Natural killer cell treated with Interleukin-12 subunit alpha and Interleukin-12 subunit beta and Interleukin-15 and Interleukin-18, amount 100 ng/mL, for 72 hours (primary cell): ENCODE data around the gene KIF19. TPM values are rescaled to one million over a fixed set of nuclear protein-coding genes. Genes with fewer than 3 reads are reported as not detected.
"Not testable (repeated sequence)": the region's sequence is repeated elsewhere in the genome, so short reads cannot be mapped to it uniquely, and the experiment has no call there.

Experiments
- ATAC-seq, 2 donors: fragments of 150-1000 bp; cut with Tn5 transposase in 1 of 2; sonication (Bioruptor Pico), chemical (Tn5 transposase) in 1 of 2; 2 replicates each; pipeline ENCODE4 v1.10.0; 2021
- DNase-seq: peaks from one replicate; pipeline ENCODE4 v3.0.0; 2022; ENCODE audit warnings: low spot score
- H3K27ac Mint-ChIP-seq, 2 donors: 1 replicate in 1 of 2; 2 replicates in 1 of 2; pipeline ENCODE4 v1.8.0; 2022; ENCODE audit warnings: mixed read lengths in 2 of 2, mild to moderate bottlenecking in 1 of 2, moderate library complexity in 1 of 2
- H3K27me3 Mint-ChIP-seq, 2 donors: 1 replicate in 1 of 2; 2 replicates in 1 of 2; pipeline ENCODE4 v1.8.0; 2022; ENCODE audit warnings: mixed read lengths in 2 of 2
- H3K36me3 Mint-ChIP-seq: one replicate; pipeline ENCODE4 v1.8.0; 2022; ENCODE audit warnings: mixed read lengths
- H3K4me1 Mint-ChIP-seq, 2 donors: 1 replicate in 1 of 2; 2 replicates in 1 of 2; pipeline ENCODE4 v1.8.0; 2022; ENCODE audit warnings: low read depth in 2 of 2, mixed read lengths in 2 of 2, mild to moderate bottlenecking in 1 of 2
- H3K4me3 Mint-ChIP-seq: one replicate; pipeline ENCODE4 v1.8.0; 2022; ENCODE audit warnings: mixed read lengths
- H3K9me3 Mint-ChIP-seq: 2 replicates; pipeline ENCODE4 v1.8.0; 2022; ENCODE audit warnings: mixed read lengths
- total RNA-seq, 2 donors: library from RNA; stranded (reverse); gene quantifications; one replicate each; pipeline ENCODE4 v1.2.3, GENCODE V29; 2022

The KIF19 gene, protein sequence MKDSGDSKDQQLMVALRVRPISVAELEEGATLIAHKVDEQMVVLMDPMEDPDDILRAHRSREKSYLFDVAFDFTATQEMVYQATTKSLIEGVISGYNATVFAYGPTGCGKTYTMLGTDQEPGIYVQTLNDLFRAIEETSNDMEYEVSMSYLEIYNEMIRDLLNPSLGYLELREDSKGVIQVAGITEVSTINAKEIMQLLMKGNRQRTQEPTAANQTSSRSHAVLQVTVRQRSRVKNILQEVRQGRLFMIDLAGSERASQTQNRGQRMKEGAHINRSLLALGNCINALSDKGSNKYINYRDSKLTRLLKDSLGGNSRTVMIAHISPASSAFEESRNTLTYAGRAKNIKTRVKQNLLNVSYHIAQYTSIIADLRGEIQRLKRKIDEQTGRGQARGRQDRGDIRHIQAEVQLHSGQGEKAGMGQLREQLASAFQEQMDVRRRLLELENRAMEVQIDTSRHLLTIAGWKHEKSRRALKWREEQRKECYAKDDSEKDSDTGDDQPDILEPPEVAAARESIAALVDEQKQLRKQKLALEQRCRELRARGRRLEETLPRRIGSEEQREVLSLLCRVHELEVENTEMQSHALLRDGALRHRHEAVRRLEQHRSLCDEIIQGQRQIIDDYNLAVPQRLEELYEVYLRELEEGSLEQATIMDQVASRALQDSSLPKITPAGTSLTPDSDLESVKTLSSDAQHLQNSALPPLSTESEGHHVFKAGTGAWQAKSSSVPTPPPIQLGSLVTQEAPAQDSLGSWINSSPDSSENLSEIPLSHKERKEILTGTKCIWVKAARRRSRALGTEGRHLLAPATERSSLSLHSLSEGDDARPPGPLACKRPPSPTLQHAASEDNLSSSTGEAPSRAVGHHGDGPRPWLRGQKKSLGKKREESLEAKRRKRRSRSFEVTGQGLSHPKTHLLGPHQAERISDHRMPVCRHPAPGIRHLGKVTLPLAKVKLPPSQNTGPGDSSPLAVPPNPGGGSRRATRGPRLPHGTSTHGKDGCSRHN
- under 1 TPM in 1 of 2 donors, not detected in 1; 0.29 TPM for total RNA-seq

DNA sequence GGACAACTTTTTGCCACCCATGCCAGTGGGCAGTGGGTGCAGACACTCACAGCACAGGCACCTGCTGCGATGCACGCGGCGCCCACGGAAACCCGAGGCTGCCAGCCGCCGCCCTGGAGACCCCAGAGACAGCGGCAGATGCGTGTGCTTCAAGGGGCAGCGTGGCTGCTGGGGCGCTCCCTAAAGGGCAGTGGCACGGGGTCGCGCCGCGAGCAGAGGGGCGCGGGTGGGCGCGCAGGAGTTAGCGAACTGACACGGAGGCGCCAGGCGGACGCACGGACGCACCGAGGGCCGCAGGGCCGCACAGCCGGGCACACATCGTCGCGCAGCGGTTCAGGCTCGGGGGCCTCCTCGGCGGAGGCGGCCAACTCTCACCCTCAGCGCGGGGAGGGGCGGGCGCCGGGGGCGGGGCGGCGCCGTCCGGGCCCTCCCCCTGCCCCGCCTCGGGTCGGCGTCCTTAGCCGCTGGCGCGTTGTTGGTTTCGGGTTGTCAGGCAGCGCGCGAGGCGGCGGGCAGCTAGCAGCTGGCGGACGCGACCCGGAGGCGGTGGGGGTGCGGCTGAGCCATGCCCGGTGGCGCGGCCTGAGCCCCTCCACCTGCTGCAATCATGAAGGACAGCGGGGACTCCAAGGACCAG is at the start of gene KIF19:
TSS of gene KIF19 (plus strand) at position 484 of the 637 bp plus-strand sequence. CDS start at position 608, 124 bp downstream.
- ATAC-seq (peak; percentile 94 to 98), DNase-seq (peak; percentile 81)
- peak within 1 kb of the TSS; percentile 44 for H3K4me3 Mint-ChIP-seq
- H3K4me1 Mint-ChIP-seq = peaks cover 19 to 23% of the 10 kb centered on the region in 2 donors
- H3K36me3 Mint-ChIP-seq = no peaks in the 10 kb centered on the region
- H3K27ac Mint-ChIP-seq = peak within 1 kb of the TSS in 1 of 2 donors; percentile 50
- H3K27me3 Mint-ChIP-seq = peaks cover 9 to 11% of the 10 kb centered on the region in 2 donors
- no peaks in the 10 kb centered on the region for H3K9me3 Mint-ChIP-seq

DNA sequence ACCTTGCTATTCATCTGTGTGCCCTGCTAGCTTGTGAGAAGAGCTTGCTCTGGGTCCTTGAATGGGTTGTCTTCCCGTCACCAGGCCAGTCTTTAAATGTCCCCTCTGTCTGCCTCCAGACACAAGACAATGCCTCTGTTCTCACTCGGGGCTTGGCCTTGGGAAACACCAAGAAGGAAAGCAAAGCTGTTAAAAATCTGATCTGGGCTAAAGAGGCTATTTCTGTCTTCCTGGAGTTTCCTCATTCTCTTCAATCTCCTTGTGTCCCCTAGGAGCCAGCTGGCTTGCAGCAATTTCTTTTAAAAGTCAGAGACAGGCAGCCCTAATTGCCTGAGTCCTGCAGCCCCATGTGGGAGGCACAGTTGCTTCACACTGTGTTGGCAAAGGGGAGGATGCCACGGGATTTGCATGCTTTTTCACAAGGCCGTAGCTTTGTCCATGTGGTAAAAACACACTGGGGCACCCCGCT is 49.5 kb upstream of the KIF19 start:
- Mint-ChIP-seq H3K27ac (no peak overlapping the region), H3K36me3 (no peaks in the 10 kb centered on the region), H3K4me1 (peaks cover 29 to 34% of the 10 kb centered on the region in 2 donors), H3K9me3 (no peaks in the 10 kb centered on the region), H3K27me3 (no peaks in the 10 kb centered on the region), H3K4me3 (no peak overlapping the region)
- ATAC-seq (no peak), DNase-seq (no peak)

DNA sequence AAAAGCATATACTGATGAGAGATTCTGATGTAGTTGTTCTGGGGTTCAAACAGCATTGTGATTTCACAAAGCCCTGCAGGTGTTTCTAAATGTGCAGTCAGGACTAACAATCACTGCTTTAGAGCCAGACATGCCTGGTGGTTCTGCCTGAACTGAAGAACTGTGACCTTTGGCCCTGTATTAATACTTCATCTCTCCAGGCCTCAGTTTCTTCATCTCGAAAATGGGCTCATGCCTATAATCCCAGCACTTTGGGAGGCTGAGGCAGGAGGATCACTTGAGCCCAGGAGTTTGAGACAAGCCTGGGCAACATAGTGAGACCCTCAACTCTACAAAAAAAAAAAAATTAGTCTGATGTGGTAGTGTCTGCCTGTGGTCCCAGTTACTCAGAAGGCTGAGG is 48.1 kb upstream of the KIF19 start:
- Mint-ChIP-seq H3K36me3 (no peaks in the 10 kb centered on the region), H3K4me1 (peaks cover 32 to 39% of the 10 kb centered on the region in 2 donors), H3K9me3 (no peaks in the 10 kb centered on the region), H3K27ac (no peak overlapping the region), H3K4me3 (no peak overlapping the region), H3K27me3 (no peaks in the 10 kb centered on the region)
- no peak for DNase-seq
- ATAC-seq = no peak

DNA sequence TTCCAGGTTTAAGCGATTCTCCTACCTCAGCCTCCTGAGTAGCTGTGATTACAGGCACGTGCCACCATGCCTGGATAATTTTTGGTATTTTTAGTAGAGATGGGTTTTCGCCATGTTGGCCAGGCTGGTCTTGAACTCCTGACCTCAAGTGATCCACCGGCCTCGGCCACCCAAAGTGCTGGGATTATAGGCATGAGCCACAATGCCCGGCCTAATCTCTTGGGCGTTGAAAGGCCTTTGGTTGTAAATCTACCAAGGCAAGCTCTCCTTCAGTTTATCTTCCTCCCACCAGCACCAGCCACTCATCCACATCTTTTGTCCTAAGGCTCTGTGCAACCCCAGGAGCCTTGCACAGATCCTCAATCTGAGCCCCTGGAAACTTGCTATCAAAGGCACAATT is 46.4 kb upstream of the KIF19 start:
- H3K9me3 Mint-ChIP-seq = not testable (repeated sequence)

DNA sequence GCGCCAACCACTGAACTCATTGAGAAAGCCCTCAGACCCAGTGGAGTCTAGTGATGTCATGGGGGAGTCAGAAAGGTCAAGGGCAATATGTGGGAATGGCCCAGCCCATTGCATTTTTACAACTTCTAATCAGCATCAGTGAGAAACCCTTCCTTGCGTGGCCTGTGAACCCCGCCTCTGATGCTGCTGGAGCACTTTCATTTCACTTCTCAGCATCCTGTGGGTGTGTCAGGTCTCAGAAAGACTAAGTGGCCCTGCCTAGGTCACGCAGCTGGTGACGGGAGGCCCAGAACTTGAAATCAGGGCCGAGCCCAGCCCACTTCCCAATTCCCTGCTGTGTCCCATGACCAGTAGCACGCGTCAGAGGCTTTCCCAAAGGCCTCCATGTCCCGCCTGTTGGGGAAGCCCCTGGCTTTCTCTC is 45.9 kb upstream of the KIF19 start:
- H3K4me3 Mint-ChIP-seq = peak overlapping the region; percentile 39
- peak; percentile 70 to 85 for ATAC-seq
- H3K27ac Mint-ChIP-seq = peak overlapping the region; percentile 35 to 68
- DNase-seq = no peak
- no peaks in the 10 kb centered on the region for H3K36me3 Mint-ChIP-seq
- peaks cover 13 to 33% of the 10 kb centered on the region in 2 donors for H3K4me1 Mint-ChIP-seq
- no peaks in the 10 kb centered on the region for H3K9me3 Mint-ChIP-seq
- H3K27me3 Mint-ChIP-seq = no peaks in the 10 kb centered on the region

More for the DNA sequence above, 46.4 kb upstream of the KIF19 start:
- peak overlapping the region; percentile 35 to 68 for H3K27ac Mint-ChIP-seq
- H3K27me3 Mint-ChIP-seq, ATAC-seq, DNase-seq, H3K36me3 Mint-ChIP-seq: not testable (repeated sequence)
- peak overlapping the region; percentile 39 for H3K4me3 Mint-ChIP-seq
- H3K4me1 Mint-ChIP-seq = peaks cover 18 to 32% of the 10 kb centered on the region in 2 donors

DNA sequence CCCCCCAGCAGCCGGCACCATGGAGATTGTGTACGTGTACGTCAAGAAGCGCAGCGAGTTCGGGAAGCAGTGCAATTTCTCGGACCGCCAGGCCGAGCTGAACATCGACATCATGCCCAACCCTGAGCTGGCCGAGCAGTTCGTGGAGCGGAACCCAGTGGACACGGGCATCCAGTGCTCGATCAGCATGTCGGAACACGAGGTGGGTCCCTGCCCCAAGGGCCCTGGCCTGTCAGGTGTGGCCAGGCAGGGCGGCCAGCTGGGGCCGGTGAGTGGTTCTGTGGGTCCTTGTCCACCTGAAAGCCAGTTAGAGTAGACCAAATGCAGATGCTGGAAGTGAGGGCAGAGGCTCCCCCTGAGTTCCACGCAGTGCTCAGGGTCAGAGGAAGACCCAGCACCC is 44.2 kb upstream of the KIF19 start:
- Mint-ChIP-seq H3K4me3 (no peak overlapping the region), H3K27me3 (no peaks in the 10 kb centered on the region), H3K9me3 (no peaks in the 10 kb centered on the region), H3K36me3 (no peaks in the 10 kb centered on the region), H3K27ac (no peak overlapping the region), H3K4me1 (peaks cover 12 to 28% of the 10 kb centered on the region in 2 donors)
- ATAC-seq (no peak), DNase-seq (no peak)

DNA sequence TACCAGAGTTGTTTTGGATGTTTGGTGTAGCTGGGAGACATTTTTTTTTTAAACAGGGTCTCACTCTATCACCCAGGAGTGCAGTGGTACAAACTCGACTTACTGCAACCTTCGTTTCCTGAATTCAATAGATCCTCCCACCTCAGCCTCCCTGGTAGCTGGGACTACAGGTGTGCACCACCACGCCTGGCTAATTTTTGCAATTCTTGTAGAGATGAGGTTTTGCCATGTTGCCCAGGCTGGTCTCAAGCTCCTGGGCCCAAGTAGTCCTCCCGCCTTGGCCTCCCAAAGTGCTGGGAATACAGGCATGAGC is 43.8 kb upstream of the KIF19 start:
- not testable (repeated sequence) for H3K36me3 Mint-ChIP-seq, ATAC-seq, H3K9me3 Mint-ChIP-seq, DNase-seq, H3K27me3 Mint-ChIP-seq, H3K4me3 Mint-ChIP-seq
- H3K4me1 Mint-ChIP-seq = peaks cover 12 to 30% of the 10 kb centered on the region in 2 donors
- H3K27ac Mint-ChIP-seq = peak overlapping the region; percentile 63 to 69

DNA sequence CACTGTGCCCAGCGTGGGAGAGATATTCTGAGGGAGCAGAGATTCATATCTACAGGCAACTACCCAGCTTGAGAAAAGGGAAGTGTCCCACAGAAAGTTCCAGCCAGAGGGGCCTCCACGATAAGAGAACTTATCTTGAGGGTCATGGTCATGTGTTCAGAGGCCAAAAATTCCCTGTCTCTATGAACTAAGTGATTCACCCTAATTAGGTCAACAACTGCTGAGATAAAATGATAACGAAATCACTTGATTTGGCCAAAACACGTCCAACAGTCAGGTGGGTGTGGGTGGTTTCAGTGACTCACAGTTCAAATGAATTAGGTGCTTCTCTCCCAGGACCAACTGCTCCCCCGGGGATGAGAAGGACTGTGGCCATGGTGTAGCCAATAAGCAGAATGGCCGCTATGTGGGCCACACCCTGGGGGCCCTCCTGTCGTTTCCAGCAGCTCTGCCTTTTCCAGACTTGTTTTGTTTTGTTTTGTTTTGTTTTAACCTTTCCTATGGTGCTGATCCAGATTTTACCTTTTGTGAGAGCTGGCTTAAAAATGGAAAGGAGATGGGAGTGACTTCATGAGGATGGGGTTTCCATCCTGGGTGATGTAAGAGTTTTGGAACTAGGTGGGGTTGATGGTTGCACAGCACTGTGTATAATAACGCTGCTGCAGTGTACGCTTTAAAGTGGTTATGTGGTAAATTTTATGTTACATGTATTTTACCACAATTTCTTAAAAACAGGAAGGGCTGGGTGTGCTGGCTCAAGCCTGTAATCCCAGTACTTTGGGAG is 43.2 kb upstream of the KIF19 start:
- no peak for DNase-seq
- Mint-ChIP-seq H3K36me3 (no peaks in the 10 kb centered on the region), H3K27ac (peak overlapping the region; percentile 63 to 69), H3K27me3 (no peaks in the 10 kb centered on the region), H3K9me3 (no peaks in the 10 kb centered on the region), H3K4me1 (peaks cover 12 to 31% of the 10 kb centered on the region in 2 donors), H3K4me3 (peak overlapping the region; percentile 34)
- peak; percentile 66 to 67 for ATAC-seq

DNA sequence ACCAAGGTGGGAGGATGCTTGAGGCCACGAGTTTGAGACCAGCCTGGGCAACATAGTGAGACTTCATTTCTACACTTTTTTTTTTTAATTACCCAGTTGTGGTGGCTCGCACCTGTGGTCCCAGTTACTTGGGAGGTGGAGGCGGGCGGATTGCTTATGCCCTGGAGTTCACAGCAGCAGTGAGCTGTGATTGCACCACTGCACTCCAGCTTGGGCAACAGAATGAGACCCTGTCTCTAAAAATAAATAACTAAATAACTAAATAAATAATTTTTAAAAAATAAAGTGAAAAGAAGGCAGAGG is 42.7 kb upstream of the KIF19 start:
- H3K4me3 Mint-ChIP-seq = no peak overlapping the region
- ATAC-seq (no peak), DNase-seq (no peak)
- H3K27ac Mint-ChIP-seq = peak overlapping the region; percentile 63 to 69
- H3K4me1 Mint-ChIP-seq = peaks cover 12 to 32% of the 10 kb centered on the region in 2 donors
- no peaks in the 10 kb centered on the region for H3K36me3 Mint-ChIP-seq
- no peaks in the 10 kb centered on the region for H3K27me3 Mint-ChIP-seq
- H3K9me3 Mint-ChIP-seq = no peaks in the 10 kb centered on the region

DNA sequence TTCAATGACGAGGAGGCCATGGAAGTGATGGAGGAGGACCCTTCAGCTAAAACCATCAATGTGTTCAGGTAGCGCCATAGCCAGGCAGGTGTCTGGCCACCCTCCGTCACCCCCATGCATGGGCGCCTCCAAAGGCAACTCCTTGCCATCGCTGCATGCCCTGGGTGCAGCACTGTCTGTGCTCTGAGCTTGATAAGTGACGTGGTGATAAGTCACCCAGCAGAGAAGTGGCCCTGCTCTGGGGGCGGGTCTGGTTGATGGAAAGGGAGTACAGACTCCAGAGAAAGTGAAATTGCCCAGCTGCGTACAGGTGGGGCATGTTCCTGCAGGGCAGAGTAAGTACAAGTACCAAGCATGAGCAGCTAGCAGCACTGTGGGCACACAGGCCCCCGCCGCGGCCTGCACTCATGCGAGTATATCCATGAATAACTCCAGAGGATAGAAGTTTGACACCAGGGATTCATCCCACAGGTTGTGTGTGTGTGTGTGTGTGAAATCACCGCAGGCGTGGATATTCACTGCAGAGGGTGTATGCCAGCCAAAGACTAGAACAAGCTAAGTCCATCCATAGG is 38.9 kb upstream of the KIF19 start:
- H3K4me1 Mint-ChIP-seq = peaks cover 7 to 30% of the 10 kb centered on the region in 2 donors
- ATAC-seq (no peak), DNase-seq (no peak)
- H3K36me3 Mint-ChIP-seq = no peaks in the 10 kb centered on the region
- no peak overlapping the region for H3K4me3 Mint-ChIP-seq
- H3K27ac Mint-ChIP-seq = no peak overlapping the region
- no peaks in the 10 kb centered on the region for H3K27me3 Mint-ChIP-seq
- no peaks in the 10 kb centered on the region for H3K9me3 Mint-ChIP-seq

DNA sequence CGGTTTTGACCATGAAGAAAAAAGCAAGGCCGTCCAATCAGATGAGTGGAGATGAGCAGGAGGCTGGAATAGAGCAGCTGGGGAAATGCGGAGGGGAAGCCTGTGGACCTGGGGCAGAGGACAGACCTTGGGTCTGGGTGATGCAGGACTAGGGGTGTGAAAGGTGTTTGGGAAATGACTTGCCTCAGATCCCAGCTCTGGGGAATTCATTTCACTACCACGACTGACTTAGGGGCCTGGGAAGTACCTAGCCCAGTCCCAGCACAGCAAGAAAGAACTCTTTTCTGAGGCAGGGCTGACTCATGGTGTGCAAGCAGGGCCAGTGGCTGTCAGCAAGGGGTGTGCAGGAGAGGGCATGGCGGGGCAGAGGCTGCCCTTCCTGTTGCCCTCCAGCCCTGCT is 37.2 kb upstream of the KIF19 start:
- no peak for DNase-seq
- ATAC-seq = peak; percentile 77 to 78
- Mint-ChIP-seq H3K27ac (peak overlapping the region in 1 of 2 donors; percentile 77), H3K4me3 (no peak overlapping the region), H3K4me1 (peaks cover 0 to 21% of the 10 kb centered on the region in 2 donors), H3K9me3 (no peaks in the 10 kb centered on the region), H3K27me3 (no peaks in the 10 kb centered on the region), H3K36me3 (no peaks in the 10 kb centered on the region)

DNA sequence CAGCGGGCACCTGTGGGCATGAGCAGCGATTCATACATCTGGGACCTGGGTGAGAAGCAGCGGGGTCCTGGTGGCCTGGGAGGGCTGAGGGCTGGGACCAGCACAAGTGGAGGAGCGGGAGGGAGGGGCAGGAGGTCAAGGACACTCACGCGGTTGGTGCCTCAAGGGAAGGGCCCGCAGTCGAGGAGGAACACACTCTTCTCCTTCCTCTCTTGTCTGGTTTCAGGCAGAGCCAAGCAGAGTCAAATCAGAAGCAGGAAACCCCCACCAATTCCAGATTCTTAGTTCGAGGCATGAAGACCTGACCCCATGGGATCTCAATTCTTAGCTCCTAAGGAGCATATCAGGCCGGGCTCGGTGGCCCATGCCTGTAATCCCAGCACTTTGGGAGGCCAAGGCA is 36.3 kb upstream of the KIF19 start:
- H3K36me3 Mint-ChIP-seq = no peaks in the 10 kb centered on the region
- no peak for DNase-seq
- no peak overlapping the region for H3K4me3 Mint-ChIP-seq
- peaks cover 0 to 19% of the 10 kb centered on the region in 2 donors for H3K4me1 Mint-ChIP-seq
- no peaks in the 10 kb centered on the region for H3K27me3 Mint-ChIP-seq
- H3K9me3 Mint-ChIP-seq = no peaks in the 10 kb centered on the region
- no peak for ATAC-seq
- no peak overlapping the region for H3K27ac Mint-ChIP-seq

DNA sequence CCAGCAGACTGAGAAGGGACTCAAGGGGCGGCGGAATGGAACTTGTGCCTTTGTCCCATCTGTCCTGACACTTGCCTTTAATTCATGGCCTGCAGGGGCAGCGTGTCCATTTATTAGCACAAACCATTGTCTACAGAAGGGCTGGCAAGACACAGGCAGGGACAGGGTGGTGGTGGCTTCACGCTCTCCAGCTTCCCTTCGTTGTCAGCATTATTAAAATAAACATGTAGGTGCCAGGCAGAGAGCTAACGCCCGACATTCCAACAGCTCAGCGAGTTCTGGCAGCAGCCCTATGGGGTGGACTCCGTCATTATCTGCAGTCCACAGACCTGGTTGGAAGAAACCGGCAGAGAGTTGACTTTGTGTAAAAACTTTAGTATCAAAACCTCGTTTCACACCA is 35.7 kb upstream of the KIF19 start:
- H3K36me3 Mint-ChIP-seq = no peaks in the 10 kb centered on the region
- peaks cover 0 to 14% of the 10 kb centered on the region in 2 donors for H3K4me1 Mint-ChIP-seq
- no peak for DNase-seq
- H3K9me3 Mint-ChIP-seq = no peaks in the 10 kb centered on the region
- H3K27me3 Mint-ChIP-seq = no peaks in the 10 kb centered on the region
- H3K27ac Mint-ChIP-seq = no peak overlapping the region
- no peak for ATAC-seq
- no peak overlapping the region for H3K4me3 Mint-ChIP-seq
